Stimulated activated CD4-positive, alpha-beta T cell treated with anti-CD3 and anti-CD28 coated beads, Interleukin-1b, Interleukin-23, amount 100 ng/mL, for 24 hours (primary cell): ENCODE results near the gene CLASP1.
A peak's percentile ranks its signal among the peaks of the same experiment; 100 is the strongest.

Source experiments
- DNase-seq, 4 experiments: peaks; one replicate each; pipeline ENCODE4 v3.0.0-alpha.2; 2020; ENCODE audit warnings: low read depth in 4 of 4, low spot score in 1 of 4

Gene CLASP1

GRCh38 chr2:121550669-121551068 is 98.6 kb downstream of the CLASP1 start:
- DNase-seq, result no peak

- no peak for DNase-seq
Measured at GRCh38 chr2:121547646-121548045, 101.6 kb downstream of the CLASP1 start.

GRCh38 chr2:121545913-121546312 is 103.3 kb downstream of the CLASP1 start:
- DNase-seq, result no peak

- no peak for DNase-seq
Measured at GRCh38 chr2:121545257-121545656, 104.0 kb downstream of the CLASP1 start.

GRCh38 chr2:121541495-121541894 is 107.8 kb downstream of the CLASP1 start:
- no peak for DNase-seq

- no peak for DNase-seq
Measured at GRCh38 chr2:121539750-121540469, 109.4 kb downstream of the CLASP1 start.

- no peak for DNase-seq
Measured at GRCh38 chr2:121536850-121537557, 112.3 kb downstream of the CLASP1 start.

- DNase-seq, result no peak
Measured at GRCh38 chr2:121536347-121536746, 112.9 kb downstream of the CLASP1 start.

- DNase-seq, result no peak
Measured at GRCh38 chr2:121534007-121534406, 115.3 kb downstream of the CLASP1 start.

- no peak for DNase-seq
Measured at GRCh38 chr2:121532894-121533293, 116.4 kb downstream of the CLASP1 start.

GRCh38 chr2:121532347-121532766 is 116.9 kb downstream of the CLASP1 start:
- no peak for DNase-seq

GRCh38 chr2:121530212-121530705 is 119.0 kb downstream of the CLASP1 start:
- peak; percentile 67 to 81 (median 76) for DNase-seq

- DNase-seq, result peak in 2 of 4 experiments; percentile 8 to 11
Measured at GRCh38 chr2:121529439-121530211, 119.6 kb downstream of the CLASP1 start.

- peak in 3 of 4 experiments; percentile 29 to 58 (median 44) for DNase-seq
Measured at GRCh38 chr2:121527009-121527682, 122.1 kb downstream of the CLASP1 start.

GRCh38 chr2:121524685-121525425 is 124.4 kb downstream of the CLASP1 start:
- no peak for DNase-seq

GRCh38 chr2:121521359-121521758 is 127.9 kb downstream of the CLASP1 start:
- no peak for DNase-seq

- no peak for DNase-seq
Measured at GRCh38 chr2:121520641-121520994, 128.6 kb downstream of the CLASP1 start.

GRCh38 chr2:121519732-121520640 is 129.3 kb downstream of the CLASP1 start:
- no peak for DNase-seq

GRCh38 chr2:121519153-121519552 is 130.1 kb downstream of the CLASP1 start:
- no peak for DNase-seq
